PC-9 (cell line): ENCODE measurements around the gene SELPLG.

Source experiments
- EZH2 ChIP-seq: fragments of 200-600 bp; sonication (generic); IDR thresholded peaks from 2 replicates; pipeline ENCODE4 v1.8.0; 2017; ENCODE audit warnings: antibody characterized with exemption, low read depth
- TF ChIP-seq, protein P1 (sequence below): fragments of 200-600 bp; sonication (generic); conservative IDR thresholded peaks from 2 replicates; pipeline ENCODE4 v1.6.1; 2017; ENCODE audit warnings: mixed run types, antibody characterized with exemption, mild to moderate bottlenecking, moderate library complexity

DNA sequence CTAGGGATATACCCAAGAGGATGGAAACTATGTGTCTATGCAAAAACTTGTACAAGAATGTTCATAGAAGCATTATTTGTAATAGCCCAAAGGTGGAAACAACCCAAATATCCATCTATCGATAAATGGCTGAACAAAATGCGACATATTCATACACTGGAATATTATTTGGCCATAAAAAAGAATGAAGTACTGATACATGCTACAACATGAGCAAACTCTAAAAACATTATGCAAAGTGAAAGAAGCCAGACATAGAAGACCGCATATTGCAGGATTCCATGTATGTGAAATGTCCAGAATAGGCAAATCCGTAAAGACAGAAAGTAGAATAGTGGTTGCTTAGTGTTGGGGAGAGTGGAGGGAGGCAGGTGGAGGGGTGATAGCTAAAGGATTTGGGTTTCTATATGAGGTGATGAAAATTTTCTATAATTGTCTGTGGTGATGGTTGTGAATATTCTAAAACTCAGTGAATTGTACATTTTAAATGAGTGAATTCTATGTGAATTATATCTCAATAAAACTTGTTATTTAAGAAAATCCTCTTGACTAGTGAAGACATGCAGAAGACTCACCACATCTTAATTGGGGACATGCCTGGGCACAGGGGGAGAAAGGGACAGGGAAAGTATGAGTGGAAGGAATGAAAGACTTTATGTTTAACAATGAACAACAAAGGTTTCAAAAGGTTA, 29.8 kb upstream of the SELPLG start:
- TF ChIP-seq, protein P1, sequence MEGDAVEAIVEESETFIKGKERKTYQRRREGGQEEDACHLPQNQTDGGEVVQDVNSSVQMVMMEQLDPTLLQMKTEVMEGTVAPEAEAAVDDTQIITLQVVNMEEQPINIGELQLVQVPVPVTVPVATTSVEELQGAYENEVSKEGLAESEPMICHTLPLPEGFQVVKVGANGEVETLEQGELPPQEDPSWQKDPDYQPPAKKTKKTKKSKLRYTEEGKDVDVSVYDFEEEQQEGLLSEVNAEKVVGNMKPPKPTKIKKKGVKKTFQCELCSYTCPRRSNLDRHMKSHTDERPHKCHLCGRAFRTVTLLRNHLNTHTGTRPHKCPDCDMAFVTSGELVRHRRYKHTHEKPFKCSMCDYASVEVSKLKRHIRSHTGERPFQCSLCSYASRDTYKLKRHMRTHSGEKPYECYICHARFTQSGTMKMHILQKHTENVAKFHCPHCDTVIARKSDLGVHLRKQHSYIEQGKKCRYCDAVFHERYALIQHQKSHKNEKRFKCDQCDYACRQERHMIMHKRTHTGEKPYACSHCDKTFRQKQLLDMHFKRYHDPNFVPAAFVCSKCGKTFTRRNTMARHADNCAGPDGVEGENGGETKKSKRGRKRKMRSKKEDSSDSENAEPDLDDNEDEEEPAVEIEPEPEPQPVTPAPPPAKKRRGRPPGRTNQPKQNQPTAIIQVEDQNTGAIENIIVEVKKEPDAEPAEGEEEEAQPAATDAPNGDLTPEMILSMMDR, result no peak
- TF ChIP-seq EZH2, result no peak
